HCT116 (cell line): ENCODE measurements around the gene RPH3AL. TPM values are rescaled to one million over a fixed set of nuclear protein-coding genes. Genes with fewer than 3 reads are reported as not detected.

ENCODE experiments used
- ATAC-seq: fragments of 200-7000 bp; cut with Tn5 transposase; 2 replicates; pipeline ENCODE4 v1.9.1; 2020; ENCODE audit warnings: mild to moderate bottlenecking, moderate library complexity
- BruUV-seq: library from RNA; stranded (reverse); fragments of 400-500 nt; replicated peaks from 2 replicates; lab custom pipeline; 2021; lab: Mats Ljungman, UMichigan
- CTCF ChIA-PET: fragments of 300-600 bp; sonication (Branson Sonifier 250); formaldehyde crosslinking; loops from one replicate; lab custom pipeline; 2021; ENCODE audit warnings: antibody characterized with exemption; lab: Charles Lee
- POLR2A ChIA-PET: fragments of 300-600, 350-600 bp; sonication (Branson Sonifier 250); formaldehyde crosslinking; loops from one replicate; lab custom pipeline; 2021; ENCODE audit warnings: antibody characterized with exemption; lab: Charles Lee
- RAD21 ChIA-PET, 2 experiments: fragments of 300-600 bp; sonication (Branson Sonifier 250); formaldehyde crosslinking; loops; one replicate each; lab custom pipeline; 2023; ENCODE audit warnings: low total read pairs in 2 of 2; ENCODE audit not compliant: uncharacterized antibody in 2 of 2, unreplicated experiment in 2 of 2, low non-redundant PET in 1 of 2; lab: Charles Lee
- DNase-seq: peaks from one replicate; pipeline ENCODE4 v3.0.0-alpha.2; 2010; ENCODE audit warnings: low read depth, low spot score
- H2AFZ ChIP-seq: fragments of 200-600 bp; shearing (Covaris generic), sonication (generic); 2 replicates; pipeline ENCODE4 v1.6.1; 2017; ENCODE audit warnings: low read depth, mixed run types, mixed read lengths, antibody characterized with exemption, low read length; ENCODE audit not compliant: poor library complexity, severe bottlenecking
- H3K27ac ChIP-seq: 2 replicates; pipeline ENCODE4 v1.5.1; 2012; ENCODE audit warnings: low read depth, low read length
- H3K27me3 ChIP-seq: fragments of 200-600 bp; sonication (generic); 2 replicates; pipeline ENCODE4 v1.6.1; 2016; ENCODE audit warnings: mixed run types, low read length, mixed read lengths; ENCODE audit not compliant: insufficient read depth
- H3K36me3 ChIP-seq, 2 experiments: fragments of 200-500 bp in 1 of 2; fragments of 200-600 bp in 1 of 2; sonication (Bioruptor generic) in 1 of 2; sonication (generic) in 1 of 2; 2 replicates each; pipeline versions ENCODE4 v1.5.1 to v1.6.1; 2014 to 2016; ENCODE audit warnings: low read length in 2 of 2, inconsistent platforms in 1 of 2, mixed read lengths in 1 of 2, mixed run types in 1 of 2; ENCODE audit not compliant: insufficient read depth in 2 of 2, control insufficient read depth in 1 of 2
- H3K4me1 ChIP-seq, 2 experiments: fragments of 200-600 bp in 1 of 2; sonication (generic) in 1 of 2; 2 replicates each; pipeline versions ENCODE4 v1.5.1 to v1.6.1; 2012 to 2017; ENCODE audit warnings: low read length in 2 of 2, inconsistent platforms in 1 of 2, mild to moderate bottlenecking in 1 of 2, mixed read lengths in 1 of 2, mixed run types in 1 of 2, moderate library complexity in 1 of 2; ENCODE audit not compliant: insufficient read depth in 2 of 2, control insufficient read depth in 1 of 2
- H3K4me2 ChIP-seq: fragments of 200-600 bp; sonication (generic); 2 replicates; pipeline ENCODE4 v1.6.1; 2017; ENCODE audit warnings: mixed run types, low read length, mixed read lengths
- H3K4me3 ChIP-seq, 2 experiments: fragments of 200-600 bp in 1 of 2; sonication (generic) in 1 of 2; replicated peaks in 1 of 2; 2 replicates each; pipeline ENCODE4 v1.5.1; 2011 to 2016; ENCODE audit warnings: low read length in 2 of 2, control low read depth in 1 of 2, low read depth in 1 of 2, mild to moderate bottlenecking in 1 of 2, mixed read lengths in 1 of 2, mixed run types in 1 of 2
- H3K79me2 ChIP-seq: fragments of 200-600 bp; sonication (generic); 2 replicates; pipeline ENCODE4 v1.6.1; 2017; ENCODE audit warnings: mild to moderate bottlenecking, mixed run types, low read length, moderate library complexity, mixed read lengths; ENCODE audit not compliant: insufficient read depth
- H3K9ac ChIP-seq: fragments of 200-600 bp; sonication (generic); 2 replicates; pipeline ENCODE4 v1.6.1; 2016; ENCODE audit warnings: low read length, mixed read lengths
- H3K9me2 ChIP-seq: fragments of 200-600 bp; sonication (generic), shearing (Covaris generic); 2 replicates; pipeline ENCODE4 v1.6.1; 2017; ENCODE audit warnings: mixed run types, mild to moderate bottlenecking, moderate library complexity; ENCODE audit not compliant: insufficient read depth
- H3K9me3 ChIP-seq, 2 experiments: fragments of 200-500 bp in 1 of 2; fragments of 200-600 bp in 1 of 2; sonication (Bioruptor generic) in 1 of 2; sonication (generic) in 1 of 2; 2 replicates each; pipeline ENCODE4 v1.6.1; 2014 to 2017; ENCODE audit warnings: low read length in 2 of 2, mixed read lengths in 2 of 2, inconsistent platforms in 1 of 2, low read depth in 1 of 2, mild to moderate bottlenecking in 1 of 2, mixed run types in 1 of 2, moderate library complexity in 1 of 2; ENCODE audit not compliant: control insufficient read depth in 1 of 2, insufficient read depth in 1 of 2
- H4K20me1 ChIP-seq: fragments of 200-600 bp; sonication (generic), shearing (Covaris generic); 2 replicates; pipeline ENCODE4 v1.6.1; 2017; ENCODE audit warnings: mixed run types, mild to moderate bottlenecking, moderate library complexity; ENCODE audit not compliant: insufficient read depth
- CBX3 ChIP-seq: IDR thresholded peaks from 2 replicates; pipeline ENCODE4 v1.6.1; 2012; ENCODE audit warnings: low read depth
- EZH2 ChIP-seq: fragments of 200-600 bp; sonication (generic); IDR thresholded peaks from 2 replicates; pipeline ENCODE4 v1.6.1; 2017; ENCODE audit warnings: antibody characterized with exemption, mixed run types
- EZH2phosphoT487 ChIP-seq: fragments of 200-600 bp; IDR thresholded peaks from 2 replicates; pipeline ENCODE4 v1.6.1; 2018; ENCODE audit warnings: antibody characterized with exemption, borderline replicate concordance
- JUND ChIP-seq: IDR thresholded peaks from 2 replicates; pipeline ENCODE4 v1.6.1; 2012
- POLR2A ChIP-seq: IDR thresholded peaks from 2 replicates; pipeline ENCODE4 v1.7.0; 2011; ENCODE audit warnings: borderline replicate concordance; ENCODE audit not compliant: insufficient read depth, insufficient read length; ENCODE audit errors: extremely low read depth
- RAD21 ChIP-seq: IDR thresholded peaks from 2 replicates; pipeline ENCODE4 v1.6.1; 2012; ENCODE audit warnings: low read depth, mild to moderate bottlenecking
- SP1 ChIP-seq: IDR thresholded peaks from 2 replicates; pipeline ENCODE4 v1.6.1; 2012; ENCODE audit warnings: low read depth
- SRF ChIP-seq: IDR thresholded peaks from 2 replicates; pipeline ENCODE4 v1.6.1; 2012; ENCODE audit warnings: low read depth
- ZFX ChIP-seq: fragments of 450-650 bp; IDR thresholded peaks from 2 replicates; pipeline ENCODE4 v1.6.1; 2017
- ZNF274 ChIP-seq: fragments of 200-500 bp; sonication (Bioruptor generic); IDR thresholded peaks from 2 replicates; pipeline ENCODE4 v1.6.1; 2014; ENCODE audit warnings: mild to moderate bottlenecking, low read depth, low read length, inconsistent platforms
- intact Hi-C: fragments of 100-400 bp; cut with micrococcal nuclease; formaldehyde crosslinking; loops from 2 replicates; pipeline ENCODE4 v1.10.0; 2022
- total RNA-seq: library from RNA; stranded (reverse); gene quantifications from one replicate; pipeline ENCODE4 v1.2.1, GENCODE V29; 2021; ENCODE audit not compliant: unreplicated experiment
- TF ChIP-seq, protein P1 (sequence below), 3 experiments: fragments of 200-600 bp in 1 of 3; sonication (generic) in 1 of 3; IDR thresholded peaks in 2 of 3; conservative IDR thresholded peaks in 1 of 3; 2 replicates each; pipeline ENCODE4 v1.5.1; 2012 to 2017; ENCODE audit warnings: low read depth in 2 of 3, low read length in 2 of 3, antibody characterized with exemption in 1 of 3, borderline replicate concordance in 1 of 3, control low read depth in 1 of 3, mild to moderate bottlenecking in 1 of 3, mixed read lengths in 1 of 3, mixed run types in 1 of 3, moderate library complexity in 1 of 3; ENCODE audit not compliant: insufficient read depth in 1 of 3
- TF ChIP-seq, protein P2 (sequence below): IDR thresholded peaks from 2 replicates; pipeline ENCODE4 v1.6.1; 2012; ENCODE audit warnings: low read depth

RPH3AL gene
- total RNA-seq, 1 experiment from 2014 or later = 17.0 TPM

DNA sequence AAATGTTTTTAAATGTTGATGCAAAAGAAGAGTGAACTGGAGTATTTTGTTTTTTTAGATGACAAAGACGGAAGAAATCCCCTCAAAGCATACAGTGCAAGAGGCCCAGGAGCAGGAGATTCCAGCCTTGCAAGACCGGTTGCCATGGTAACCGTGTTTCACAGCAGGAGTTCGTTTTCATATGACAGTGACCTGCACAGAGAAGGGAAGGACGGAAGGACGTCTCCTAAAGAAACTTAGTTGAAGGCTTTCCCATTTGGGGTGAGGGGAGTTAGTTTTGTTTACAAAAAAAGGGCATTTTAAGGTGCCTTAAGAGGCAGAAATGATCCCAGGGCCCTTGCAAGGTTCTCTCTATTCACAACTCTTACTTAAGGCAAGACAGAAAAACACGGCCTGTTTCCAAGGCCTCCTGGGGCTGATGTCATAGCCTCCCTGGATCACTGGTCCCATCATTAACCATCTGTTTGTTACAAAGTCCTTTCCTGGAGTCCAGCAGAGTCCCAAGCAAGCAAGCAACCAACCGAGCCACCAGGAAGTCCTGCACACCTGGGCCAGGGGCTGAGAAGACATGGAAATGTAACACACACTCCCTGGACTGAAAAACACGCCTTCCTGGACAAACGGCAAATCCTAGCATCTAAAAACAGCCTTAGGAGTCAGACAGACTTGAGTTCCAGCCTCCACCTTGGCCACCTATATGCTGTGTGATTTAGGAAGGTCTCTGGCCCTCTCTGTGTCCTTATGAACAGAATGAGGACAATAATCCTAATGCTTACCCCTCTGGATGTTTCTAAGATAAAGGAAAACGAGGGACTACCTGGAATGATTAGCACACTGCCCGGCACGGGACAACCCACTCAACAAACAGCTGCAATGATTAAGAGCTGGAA lies 30.3 kb upstream of the RPH3AL start:
- no peak for ATAC-seq
- Histone ChIP-seq H4K20me1 (no peaks in the 10 kb centered on the region), H3K4me1 (peaks cover 8 to 15% of the 10 kb centered on the region in 2 experiments), H3K27me3 (no peaks in the 10 kb centered on the region), H3K79me2 (no peaks in the 10 kb centered on the region), H3K9ac (no peak overlapping the region), H3K36me3 (no peaks in the 10 kb centered on the region), H3K4me2 (no peak overlapping the region), H2AFZ (no peak overlapping the region), H3K4me3 (no peak overlapping the region), H3K27ac (no peak overlapping the region), H3K9me2 (no peaks in the 10 kb centered on the region), H3K9me3 (no peaks in the 10 kb centered on the region)
- TF ChIP-seq, protein P1, sequence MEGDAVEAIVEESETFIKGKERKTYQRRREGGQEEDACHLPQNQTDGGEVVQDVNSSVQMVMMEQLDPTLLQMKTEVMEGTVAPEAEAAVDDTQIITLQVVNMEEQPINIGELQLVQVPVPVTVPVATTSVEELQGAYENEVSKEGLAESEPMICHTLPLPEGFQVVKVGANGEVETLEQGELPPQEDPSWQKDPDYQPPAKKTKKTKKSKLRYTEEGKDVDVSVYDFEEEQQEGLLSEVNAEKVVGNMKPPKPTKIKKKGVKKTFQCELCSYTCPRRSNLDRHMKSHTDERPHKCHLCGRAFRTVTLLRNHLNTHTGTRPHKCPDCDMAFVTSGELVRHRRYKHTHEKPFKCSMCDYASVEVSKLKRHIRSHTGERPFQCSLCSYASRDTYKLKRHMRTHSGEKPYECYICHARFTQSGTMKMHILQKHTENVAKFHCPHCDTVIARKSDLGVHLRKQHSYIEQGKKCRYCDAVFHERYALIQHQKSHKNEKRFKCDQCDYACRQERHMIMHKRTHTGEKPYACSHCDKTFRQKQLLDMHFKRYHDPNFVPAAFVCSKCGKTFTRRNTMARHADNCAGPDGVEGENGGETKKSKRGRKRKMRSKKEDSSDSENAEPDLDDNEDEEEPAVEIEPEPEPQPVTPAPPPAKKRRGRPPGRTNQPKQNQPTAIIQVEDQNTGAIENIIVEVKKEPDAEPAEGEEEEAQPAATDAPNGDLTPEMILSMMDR (IDR thresholded peaks at IDR 0.05 in 2 of 3, conservative IDR thresholded peaks at IDR 0.05 in 1 of 3; ENCODE audit: borderline replicate concordance in 1 of 3, insufficient read depth in 1 of 3, low read depth in 2 of 3, low read length in 2 of 3) = no peak
- TF ChIP-seq EZH2phosphoT487 (no peak), RAD21 (no peak), POLR2A (no peak), SP1 (no peak), SRF (no peak), CBX3 (no peak), ZFX (no peak), ZNF274 (no peak), EZH2 (no peak), JUND (no peak)
- TF ChIP-seq, protein P2, sequence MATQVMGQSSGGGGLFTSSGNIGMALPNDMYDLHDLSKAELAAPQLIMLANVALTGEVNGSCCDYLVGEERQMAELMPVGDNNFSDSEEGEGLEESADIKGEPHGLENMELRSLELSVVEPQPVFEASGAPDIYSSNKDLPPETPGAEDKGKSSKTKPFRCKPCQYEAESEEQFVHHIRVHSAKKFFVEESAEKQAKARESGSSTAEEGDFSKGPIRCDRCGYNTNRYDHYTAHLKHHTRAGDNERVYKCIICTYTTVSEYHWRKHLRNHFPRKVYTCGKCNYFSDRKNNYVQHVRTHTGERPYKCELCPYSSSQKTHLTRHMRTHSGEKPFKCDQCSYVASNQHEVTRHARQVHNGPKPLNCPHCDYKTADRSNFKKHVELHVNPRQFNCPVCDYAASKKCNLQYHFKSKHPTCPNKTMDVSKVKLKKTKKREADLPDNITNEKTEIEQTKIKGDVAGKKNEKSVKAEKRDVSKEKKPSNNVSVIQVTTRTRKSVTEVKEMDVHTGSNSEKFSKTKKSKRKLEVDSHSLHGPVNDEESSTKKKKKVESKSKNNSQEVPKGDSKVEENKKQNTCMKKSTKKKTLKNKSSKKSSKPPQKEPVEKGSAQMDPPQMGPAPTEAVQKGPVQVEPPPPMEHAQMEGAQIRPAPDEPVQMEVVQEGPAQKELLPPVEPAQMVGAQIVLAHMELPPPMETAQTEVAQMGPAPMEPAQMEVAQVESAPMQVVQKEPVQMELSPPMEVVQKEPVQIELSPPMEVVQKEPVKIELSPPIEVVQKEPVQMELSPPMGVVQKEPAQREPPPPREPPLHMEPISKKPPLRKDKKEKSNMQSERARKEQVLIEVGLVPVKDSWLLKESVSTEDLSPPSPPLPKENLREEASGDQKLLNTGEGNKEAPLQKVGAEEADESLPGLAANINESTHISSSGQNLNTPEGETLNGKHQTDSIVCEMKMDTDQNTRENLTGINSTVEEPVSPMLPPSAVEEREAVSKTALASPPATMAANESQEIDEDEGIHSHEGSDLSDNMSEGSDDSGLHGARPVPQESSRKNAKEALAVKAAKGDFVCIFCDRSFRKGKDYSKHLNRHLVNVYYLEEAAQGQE = no peak
- ChIA-PET CTCF (no interaction called here), POLR2A (no interaction called here), RAD21 (no interaction called here)
- no peak for DNase-seq
- intact Hi-C loops = no loop called here
- BruUV-seq = TSS peak; percentile 54
